HG02943 (cell line): ENCODE results near the gene JAK2.
A peak's percentile ranks its signal among the peaks of the same experiment; 100 is the strongest.
"Not testable (repeated sequence)": the region's sequence is repeated elsewhere in the genome, so short reads cannot be mapped to it uniquely, and the experiment has no call there.

Source experiments
- ATAC-seq: cut with Tn5 transposase; IDR thresholded peaks from one replicate; pipeline ENCODE4 v1.9.1; 2021; ENCODE audit warnings: mild to moderate bottlenecking, low read depth, moderate library complexity; ENCODE audit not compliant: unreplicated experiment

Gene JAK2

GRCh38 chr9:4984621-4985385, at the start of gene JAK2:
Gene JAK2 (plus strand): TSS chr9:4985272. CDS start chr9:5021988, 36,716 bp downstream.
- ATAC-seq = peak; percentile 72

- no peak for ATAC-seq
Observed at GRCh38 chr9:4936277-4936676, 48.8 kb upstream of the JAK2 start.

- no peak for ATAC-seq
Observed at GRCh38 chr9:4936823-4937222, 48.2 kb upstream of the JAK2 start.

GRCh38 chr9:4937446-4937845, 47.6 kb upstream of the JAK2 start:
- ATAC-seq = no peak

GRCh38 chr9:4938496-4938895, 46.6 kb upstream of the JAK2 start:
- no peak for ATAC-seq

- peak; percentile 87 for ATAC-seq
Observed at GRCh38 chr9:4939118-4939561, 45.9 kb upstream of the JAK2 start.

GRCh38 chr9:4942042-4942691, 42.9 kb upstream of the JAK2 start:
- not testable (repeated sequence) for ATAC-seq

- ATAC-seq = no peak
Observed at GRCh38 chr9:4943346-4943745, 41.7 kb upstream of the JAK2 start.

GRCh38 chr9:4944431-4945211, 40.5 kb upstream of the JAK2 start:
- not testable (repeated sequence) for ATAC-seq

GRCh38 chr9:4946937-4947336, 38.1 kb upstream of the JAK2 start:
- no peak for ATAC-seq

- ATAC-seq = no peak
Observed at GRCh38 chr9:4955836-4956235, 29.2 kb upstream of the JAK2 start.

GRCh38 chr9:4959031-4959430, 26.0 kb upstream of the JAK2 start:
- ATAC-seq = no peak

GRCh38 chr9:4962085-4962484, 23.0 kb upstream of the JAK2 start:
- ATAC-seq = no peak

- ATAC-seq = no peak
Observed at GRCh38 chr9:4964540-4964939, 20.5 kb upstream of the JAK2 start.

- ATAC-seq = no peak
Observed at GRCh38 chr9:4965174-4965821, 19.8 kb upstream of the JAK2 start.

- ATAC-seq = no peak
Observed at GRCh38 chr9:4967523-4967922, 17.5 kb upstream of the JAK2 start.

- ATAC-seq = no peak
Observed at GRCh38 chr9:4969130-4969529, 15.9 kb upstream of the JAK2 start.

GRCh38 chr9:4970970-4971641, 14.0 kb upstream of the JAK2 start:
- peak; percentile 79 for ATAC-seq

GRCh38 chr9:4973246-4973645, 11.8 kb upstream of the JAK2 start:
- no peak for ATAC-seq

GRCh38 chr9:4973902-4974301, 11.2 kb upstream of the JAK2 start:
- no peak for ATAC-seq
